ENCODE data around the gene OR1K1. TPM values are rescaled to one million over a fixed set of nuclear protein-coding genes. Genes with fewer than 3 reads are reported as not detected.

Gene OR1K1
- total and polyA plus RNA-seq, 10 donors, result not detected

GRCh38 chr9:122819791-122820489, 20.0 kb downstream of the OR1K1 start:
- peak overlapping the region in 3 of 8 donors; percentile 16 to 48 (median 33) for H3K27ac ChIP-seq
- DNase-seq, result no peak
- no peaks in the 10 kb centered on the region for H3K27me3 ChIP-seq (replicated peaks in 1 of 7)
- intact Hi-C loops (cut with DNase I; ENCODE audit: low total_unique reads), result loop anchor here (10.0 kb wide), 2 partner anchors 695 to 725 kb away; partner anchors contain the start of gene TTLL11
- WGBS, 5 donors, result 78 to 83% (median 81%) methylated on average over 8 to 9 of the region's 9 CpGs
- peaks cover 17 to 72% (median 50%) of the 10 kb centered on the region in 6 donors for H3K4me1 ChIP-seq
- H3K36me3 ChIP-seq, result peaks cover 0 to 87% (median 49%) of the 10 kb centered on the region in 6 donors
- no peaks in the 10 kb centered on the region for H3K9me3 ChIP-seq
- TF ChIP-seq POLR2AphosphoS5 (IDR thresholded peaks at IDR 0.05), result no peak
- H3K4me3 ChIP-seq, result no peak overlapping the region

GRCh38 chr9:122820490-122820845, 20.5 kb downstream of the OR1K1 start:
- WGBS, 5 donors, result 94 to 96% (median 95%) methylated on average over 11 of the region's 11 CpGs
- peaks cover 0 to 92% (median 50%) of the 10 kb centered on the region in 6 donors for H3K36me3 ChIP-seq
- no peaks in the 10 kb centered on the region for H3K27me3 ChIP-seq (replicated peaks in 1 of 7)
- no peak for DNase-seq
- no peak overlapping the region for H3K4me3 ChIP-seq
- H3K9me3 ChIP-seq, result no peaks in the 10 kb centered on the region
- peaks cover 21 to 72% (median 54%) of the 10 kb centered on the region in 6 donors for H3K4me1 ChIP-seq
- TF ChIP-seq POLR2A (IDR thresholded peaks at IDR 0.05) (no peak), POLR2AphosphoS5 (IDR thresholded peaks at IDR 0.05) (no peak), CTCF (IDR thresholded peaks at IDR 0.05 in 8 of 11, conservative IDR thresholded peaks at IDR 0.05 in 3 of 11) (no peak)
- intact Hi-C loops (cut with DNase I; ENCODE audit: low total_unique reads), result loop anchor here (10.0 kb wide), 1 partner anchor 726 kb away; the partner anchor contains the start of gene TTLL11
- peak overlapping the region in 3 of 8 donors; percentile 16 to 48 (median 33) for H3K27ac ChIP-seq

- H3K27me3 ChIP-seq (replicated peaks in 1 of 7), result no peaks in the 10 kb centered on the region
- peak overlapping the region in 6 of 8 donors; percentile 0 to 76 (median 48) for H3K27ac ChIP-seq
- H3K4me1 ChIP-seq, result peaks cover 25 to 72% (median 55%) of the 10 kb centered on the region in 6 donors
- DNase-seq, result no peak
- no peak overlapping the region for H3K4me3 ChIP-seq
- H3K9me3 ChIP-seq, result no peaks in the 10 kb centered on the region
- intact Hi-C loops (cut with DNase I; ENCODE audit: low total_unique reads), result loop anchor here (10.0 kb wide), 1 partner anchor 727 kb away; the partner anchor contains the start of gene TTLL11
- TF ChIP-seq POLR2A (IDR thresholded peaks at IDR 0.05) (no peak), POLR2AphosphoS5 (IDR thresholded peaks at IDR 0.05) (peak in 1 of 3 donors; percentile 74)
- peaks cover 0 to 97% (median 54%) of the 10 kb centered on the region in 6 donors for H3K36me3 ChIP-seq
- 11 to 27% (median 21%) methylated on average over 7 of the region's 7 CpGs for WGBS, 5 donors
These were observed 21.5 kb downstream of the OR1K1 start for GRCh38 chr9:122821278-122821943.

- H3K27ac ChIP-seq, result peak overlapping the region in 5 of 8 donors; percentile 40 to 76 (median 48)
- peaks cover 0 to 92% (median 53%) of the 10 kb centered on the region in 6 donors for H3K36me3 ChIP-seq
- TF ChIP-seq CTCF (IDR thresholded peaks at IDR 0.05 in 8 of 11, conservative IDR thresholded peaks at IDR 0.05 in 3 of 11) (no peak), POLR2A (IDR thresholded peaks at IDR 0.05) (no peak), POLR2AphosphoS5 (IDR thresholded peaks at IDR 0.05) (no peak)
- DNase-seq, result no peak
- H3K27me3 ChIP-seq (replicated peaks in 1 of 7), result no peaks in the 10 kb centered on the region
- H3K4me3 ChIP-seq, result no peak overlapping the region
- H3K4me1 ChIP-seq, result peaks cover 27 to 72% (median 56%) of the 10 kb centered on the region in 6 donors
- intact Hi-C loops (cut with DNase I; ENCODE audit: low total_unique reads), result loop anchor here (10.0 kb wide), 1 partner anchor 727 kb away; the partner anchor contains the start of gene TTLL11
- H3K9me3 ChIP-seq, result no peaks in the 10 kb centered on the region
- 86 to 94% (median 88%) methylated on average over 6 of the region's 6 CpGs for WGBS, 5 donors
These were observed 22.1 kb downstream of the OR1K1 start for GRCh38 chr9:122822056-122822455.
